Liver (tissue), 9 donors: ENCODE measurements around the gene ABHD6. TPM values are rescaled to one million over a fixed set of nuclear protein-coding genes. Genes with fewer than 3 reads are reported as not detected.
"Not testable (repeated sequence)": the region's sequence is repeated elsewhere in the genome, so short reads cannot be mapped to it uniquely, and the experiment has no call there.

Experiments used
- DNase-seq: peaks from one replicate; pipeline ENCODE4 v3.0.0-alpha.2; 2017; ENCODE audit warnings: low spot score
- H3K27ac ChIP-seq, 2 donors: one replicate each; pipeline ENCODE4 v1.7.0; 2013; ENCODE audit warnings: inconsistent platforms in 2 of 2, low read length in 2 of 2, control low read depth in 1 of 2, low read depth in 1 of 2, mild to moderate bottlenecking in 1 of 2
- H3K27me3 ChIP-seq, 4 donors: one replicate each; pipeline versions ENCODE4 v1.6.1 to v1.7.0; 2013; ENCODE audit warnings: low read length in 3 of 4, inconsistent platforms in 1 of 4, mild to moderate bottlenecking in 1 of 4, moderate library complexity in 1 of 4; ENCODE audit not compliant: control insufficient read depth in 4 of 4, insufficient read depth in 4 of 4
- H3K36me3 ChIP-seq, 4 donors: one replicate each; pipeline versions ENCODE4 v1.6.1 to v1.7.0; 2013; ENCODE audit warnings: low read length in 3 of 4, mild to moderate bottlenecking in 3 of 4, low read depth in 1 of 4, moderate library complexity in 1 of 4; ENCODE audit not compliant: control insufficient read depth in 4 of 4, insufficient read depth in 3 of 4
- H3K4me1 ChIP-seq, 4 donors: one replicate each; pipeline versions ENCODE4 v1.6.1 to v1.7.0; 2013; ENCODE audit warnings: low read length in 3 of 4, mild to moderate bottlenecking in 3 of 4, moderate library complexity in 1 of 4; ENCODE audit not compliant: control insufficient read depth in 4 of 4, insufficient read depth in 4 of 4
- H3K4me3 ChIP-seq, 3 donors: one replicate each; pipeline versions ENCODE4 v1.6.1 to v1.7.0; 2013; ENCODE audit warnings: low read length in 3 of 3, control low read depth in 1 of 3, low read depth in 1 of 3, mild to moderate bottlenecking in 1 of 3
- H3K9ac ChIP-seq, 2 donors: one replicate each; pipeline ENCODE4 v1.7.0; 2013; ENCODE audit warnings: low read length in 2 of 2, mild to moderate bottlenecking in 2 of 2, moderate library complexity in 2 of 2, control low read depth in 1 of 2, low read depth in 1 of 2
- H3K9me3 ChIP-seq, 4 donors: one replicate each; pipeline versions ENCODE4 v1.6.1 to v1.7.0; 2013; ENCODE audit warnings: low read length in 3 of 4; ENCODE audit not compliant: control insufficient read depth in 4 of 4
- ATF3 ChIP-seq: IDR thresholded peaks from 2 replicates; pipeline ENCODE4 v1.6.1; 2016; ENCODE audit warnings: antibody characterized with exemption
- EGR1 ChIP-seq, 2 donors: IDR thresholded peaks; 2 replicates each; pipeline ENCODE4 v1.6.1; 2016 to 2018; ENCODE audit warnings: antibody characterized with exemption in 2 of 2, low read depth in 2 of 2
- FOXA1 ChIP-seq: IDR thresholded peaks from 2 replicates; pipeline ENCODE4 v1.6.1; 2016; ENCODE audit warnings: antibody characterized with exemption
- FOXA2 ChIP-seq: IDR thresholded peaks from 2 replicates; pipeline ENCODE4 v1.6.1; 2016; ENCODE audit warnings: antibody characterized with exemption
- GABPA ChIP-seq, 2 donors: IDR thresholded peaks in 1 of 2; conservative IDR thresholded peaks in 1 of 2; 2 replicates each; pipeline ENCODE4 v1.6.1; 2016; ENCODE audit warnings: antibody characterized with exemption in 2 of 2, mild to moderate bottlenecking in 1 of 2, moderate library complexity in 1 of 2
- HNF4A ChIP-seq, 2 donors: conservative IDR thresholded peaks; 2 replicates each; pipeline ENCODE4 v1.6.1; 2016; ENCODE audit warnings: antibody characterized with exemption in 2 of 2, mild to moderate bottlenecking in 2 of 2
- HNF4G ChIP-seq: IDR thresholded peaks from 2 replicates; pipeline ENCODE4 v1.6.1; 2016; ENCODE audit warnings: antibody characterized with exemption
- MAX ChIP-seq: IDR thresholded peaks from 2 replicates; pipeline ENCODE4 v1.6.1; 2016; ENCODE audit warnings: antibody characterized with exemption
- NR2F2 ChIP-seq: IDR thresholded peaks from 2 replicates; pipeline ENCODE4 v1.6.1; 2016; ENCODE audit warnings: antibody characterized with exemption
- RAD21 ChIP-seq, 2 donors: IDR thresholded peaks; 2 replicates each; pipeline ENCODE4 v1.6.1; 2016; ENCODE audit warnings: antibody characterized with exemption in 2 of 2, mild to moderate bottlenecking in 2 of 2
- REST ChIP-seq: IDR thresholded peaks from 2 replicates; pipeline ENCODE4 v1.6.1; 2016; ENCODE audit warnings: antibody characterized with exemption, mild to moderate bottlenecking
- RXRA ChIP-seq, 2 donors: IDR thresholded peaks; 2 replicates each; pipeline ENCODE4 v1.6.1; 2017 to 2018; ENCODE audit warnings: antibody characterized with exemption in 2 of 2, mild to moderate bottlenecking in 1 of 2
- SP1 ChIP-seq: IDR thresholded peaks from 2 replicates; pipeline ENCODE4 v1.6.1; 2018; ENCODE audit warnings: antibody characterized with exemption, mild to moderate bottlenecking
- TAF1 ChIP-seq: conservative IDR thresholded peaks from 2 replicates; pipeline ENCODE4 v1.6.1; 2016; ENCODE audit warnings: antibody characterized with exemption, mild to moderate bottlenecking
- YY1 ChIP-seq: IDR thresholded peaks from 2 replicates; pipeline ENCODE4 v1.6.1; 2016; ENCODE audit warnings: antibody characterized with exemption, mild to moderate bottlenecking
- ZBTB33 ChIP-seq: IDR thresholded peaks from 2 replicates; pipeline ENCODE4 v1.6.1; 2016; ENCODE audit warnings: antibody characterized with exemption
- WGBS: extraction: QIAGEN DNeasy Blood & Tissue Kit; methylation state at CpG from one replicate; pipeline ENCODE4 v1.1.7; 2013; 5-methylcytosine and 5-hydroxymethylcytosine counted together
- polyA plus RNA-seq, 2 donors: library from polyadenylated mRNA; stranded (reverse) in 1 of 2; unstranded in 1 of 2; fragments of 200-250 nt in 1 of 2; fragments of >200 nt in 1 of 2; fragmentation: Nextera tagmentation in 1 of 2; extraction: Ambion mirVana in 1 of 2; gene quantifications; one replicate each; pipeline versions ENCODE4 v1.2.1 to v1.2.3, GENCODE V29; 2013 to 2015
- total RNA-seq, 2 donors: library from RNA; depleted of rRNA; stranded (reverse); fragments of >200 nt; gene quantifications; one replicate each; pipeline ENCODE4 v1.2.3, GENCODE V29; 2014
- donor health status: healthy.
- donor health status: healthy.
- donor health status: healthy.
- donor health status: healthy.
- donor health status: healthy.

ABHD6 gene
- total and polyA plus RNA-seq, 4 donors = 19.8 to 60.9 (median 38.3) TPM

GRCh38 chr3:58238830-58239229 lies 1.2 kb downstream of the ABHD6 start (continued):
- TF ChIP-seq ATF3 = no peak
- TF ChIP-seq RXRA (IDR thresholded peaks at IDR 0.05) = no peak
- no peak for TF ChIP-seq HNF4A (conservative IDR thresholded peaks at IDR 0.05)
- TF ChIP-seq YY1 = no peak
- TF ChIP-seq FOXA1 = no peak
- no peak for TF ChIP-seq REST

GRCh38 chr3:58241306-58242044 lies 3.9 kb downstream of the ABHD6 start:
- no peak for DNase-seq
- peak overlapping the region; percentile 48 to 65 for H3K27ac ChIP-seq
- peak; percentile 74 for TF ChIP-seq ATF3
- no peak for TF ChIP-seq HNF4A (conservative IDR thresholded peaks at IDR 0.05)
- no peak for TF ChIP-seq HNF4G
- no peak for TF ChIP-seq FOXA1
- no peak for TF ChIP-seq EGR1 (IDR thresholded peaks at IDR 0.05; ENCODE audit: low read depth in 2 of 2)
- peak in 1 of 2 donors; percentile 15 for TF ChIP-seq RXRA (IDR thresholded peaks at IDR 0.05)
- TF ChIP-seq YY1 = no peak
- no peak for TF ChIP-seq SP1
- peak in 1 of 2 donors; percentile 14 for TF ChIP-seq RAD21 (IDR thresholded peaks at IDR 0.05)
- no peaks in the 10 kb centered on the region for H3K27me3 ChIP-seq
- no peak overlapping the region for H3K4me3 ChIP-seq
- H3K9ac ChIP-seq = peak overlapping the region in 1 of 2 donors; percentile 11
- H3K9me3 ChIP-seq = no peaks in the 10 kb centered on the region
- H3K36me3 ChIP-seq = no peaks in the 10 kb centered on the region
- peaks cover 8 to 55% (median 46%) of the 10 kb centered on the region in 4 donors for H3K4me1 ChIP-seq
- WGBS = 59% methylated on average over 4 of the region's 4 CpGs

GRCh38 chr3:58242340-58242739 lies 4.7 kb downstream of the ABHD6 start:
- Histone ChIP-seq H3K4me1 (peaks cover 8 to 55% (median 44%) of the 10 kb centered on the region in 4 donors), H3K4me3 (no peak overlapping the region)
- WGBS = 77% methylated on average over 1 of the region's 1 CpG

GRCh38 chr3:58242860-58243259 lies 5.3 kb downstream of the ABHD6 start:
- not testable (repeated sequence) for H3K36me3 ChIP-seq, DNase-seq, H3K4me3 ChIP-seq, H3K9ac ChIP-seq, H3K9me3 ChIP-seq, H3K27ac ChIP-seq, H3K27me3 ChIP-seq
- 74% methylated on average over 4 of the region's 4 CpGs for WGBS
- H3K4me1 ChIP-seq = peaks cover 8 to 55% (median 44%) of the 10 kb centered on the region in 4 donors

More at GRCh38 chr3:58242340-58242739, 4.7 kb downstream of the ABHD6 start:
- DNase-seq = no peak
- no peak overlapping the region for H3K27ac ChIP-seq
- no peaks in the 10 kb centered on the region for H3K9me3 ChIP-seq
- no peaks in the 10 kb centered on the region for H3K27me3 ChIP-seq
- no peak for TF ChIP-seq RXRA (IDR thresholded peaks at IDR 0.05)
- no peak for TF ChIP-seq TAF1
- TF ChIP-seq EGR1 (IDR thresholded peaks at IDR 0.05; ENCODE audit: low read depth in 2 of 2) = no peak
- TF ChIP-seq NR2F2 = no peak
- TF ChIP-seq YY1 = no peak
- TF ChIP-seq ATF3 = no peak
- TF ChIP-seq SP1 = no peak
- TF ChIP-seq ZBTB33 = no peak
- TF ChIP-seq FOXA2 = no peak
- no peak for TF ChIP-seq RAD21 (IDR thresholded peaks at IDR 0.05)
- TF ChIP-seq MAX = no peak
- TF ChIP-seq HNF4G = no peak
- TF ChIP-seq GABPA (IDR thresholded peaks at IDR 0.05 in 1 of 2, conservative IDR thresholded peaks at IDR 0.05 in 1 of 2) = no peak
- H3K9ac ChIP-seq = no peak overlapping the region
- H3K36me3 ChIP-seq = no peaks in the 10 kb centered on the region
